Measurements from ENCODE around the gene PDIA5. TPM values are rescaled to one million over a fixed set of nuclear protein-coding genes. Genes with fewer than 3 reads are reported as not detected.

PDIA5 gene
- total RNA-seq, 1 donor from 2014 or later, result 128 TPM

- Mint-ChIP-seq H3K4me3 (ENCODE audit: unreplicated experiment) (no peak overlapping the region), H3K4me1 (ENCODE audit: low read depth) (peaks cover 65% of the 10 kb centered on the region), H3K9me3 (ENCODE audit: low read depth) (no peaks in the 10 kb centered on the region), H3K36me3 (ENCODE audit: low read depth) (peaks cover 30% of the 10 kb centered on the region), H3K27me3 (ENCODE audit: low read depth) (no peaks in the 10 kb centered on the region), H3K27ac (ENCODE audit: unreplicated experiment) (no peak overlapping the region)
- no peak for DNase-seq (ENCODE audit: low spot score)
- no peak for TF ChIP-seq CTCF (IDR thresholded peaks at IDR 0.05)
Measured at GRCh38 chr3:123093696-123094095, 26.9 kb downstream of the PDIA5 start.

GRCh38 chr3:123094516-123095313, 27.9 kb downstream of the PDIA5 start:
- peaks cover 65% of the 10 kb centered on the region for H3K4me1 Mint-ChIP-seq (ENCODE audit: low read depth)
- DNase-seq (ENCODE audit: low spot score), result no peak
- H3K27me3 Mint-ChIP-seq (ENCODE audit: low read depth), result no peaks in the 10 kb centered on the region
- H3K36me3 Mint-ChIP-seq (ENCODE audit: low read depth), result peaks cover 37% of the 10 kb centered on the region
- H3K27ac Mint-ChIP-seq (ENCODE audit: unreplicated experiment), result no peak overlapping the region
- no peaks in the 10 kb centered on the region for H3K9me3 Mint-ChIP-seq (ENCODE audit: low read depth)
- no peak for TF ChIP-seq CTCF (IDR thresholded peaks at IDR 0.05)
- H3K4me3 Mint-ChIP-seq (ENCODE audit: unreplicated experiment), result no peak overlapping the region

GRCh38 chr3:123096126-123096525, 29.3 kb downstream of the PDIA5 start:
- Mint-ChIP-seq H3K27me3 (ENCODE audit: low read depth) (no peaks in the 10 kb centered on the region), H3K9me3 (ENCODE audit: low read depth) (no peaks in the 10 kb centered on the region), H3K4me1 (ENCODE audit: low read depth) (peaks cover 54% of the 10 kb centered on the region), H3K27ac (ENCODE audit: unreplicated experiment) (peak overlapping the region; percentile 89), H3K36me3 (ENCODE audit: low read depth) (peaks cover 43% of the 10 kb centered on the region), H3K4me3 (ENCODE audit: unreplicated experiment) (no peak overlapping the region)
- DNase-seq (ENCODE audit: low spot score), result no peak
- TF ChIP-seq CTCF (IDR thresholded peaks at IDR 0.05), result no peak

- H3K36me3 Mint-ChIP-seq (ENCODE audit: low read depth), result peaks cover 44% of the 10 kb centered on the region
- DNase-seq (ENCODE audit: low spot score), result no peak
- H3K4me3 Mint-ChIP-seq (ENCODE audit: unreplicated experiment), result peak overlapping the region; percentile 17
- TF ChIP-seq CTCF (IDR thresholded peaks at IDR 0.05), result no peak
- H3K27me3 Mint-ChIP-seq (ENCODE audit: low read depth), result no peaks in the 10 kb centered on the region
- peaks cover 49% of the 10 kb centered on the region for H3K4me1 Mint-ChIP-seq (ENCODE audit: low read depth)
- H3K9me3 Mint-ChIP-seq (ENCODE audit: low read depth), result no peaks in the 10 kb centered on the region
- peak overlapping the region; percentile 89 for H3K27ac Mint-ChIP-seq (ENCODE audit: unreplicated experiment)
Measured at GRCh38 chr3:123096731-123097130, 29.9 kb downstream of the PDIA5 start.

- Mint-ChIP-seq H3K27me3 (ENCODE audit: low read depth) (no peaks in the 10 kb centered on the region), H3K4me3 (ENCODE audit: unreplicated experiment) (no peak overlapping the region), H3K36me3 (ENCODE audit: low read depth) (peaks cover 45% of the 10 kb centered on the region), H3K27ac (ENCODE audit: unreplicated experiment) (peak overlapping the region; percentile 69), H3K4me1 (ENCODE audit: low read depth) (peaks cover 52% of the 10 kb centered on the region), H3K9me3 (ENCODE audit: low read depth) (no peaks in the 10 kb centered on the region)
- no peak for TF ChIP-seq CTCF (IDR thresholded peaks at IDR 0.05)
- DNase-seq (ENCODE audit: low spot score), result no peak
Measured at GRCh38 chr3:123098426-123099330, 31.9 kb downstream of the PDIA5 start.

All from chondrocyte (in vitro differentiated cells).